Gastrocnemius medialis (tissue), 4 donors: Measurements from ENCODE around the gene HMHB1. TPM values are rescaled to one million over a fixed set of nuclear protein-coding genes. Genes with fewer than 3 reads are reported as not detected.

Experiments used
- ATAC-seq, 2 donors: fragments of 150-250 bp; one replicate each; pipeline ENCODE4 v1.9.1; 2016
- DNase-seq, 2 donors: peaks; one replicate each; pipeline ENCODE4 v3.0.0-alpha.2; 2019
- H3K27ac ChIP-seq, 4 donors: fragments of 200-600 bp; sonication (generic); 1 replicate in 1 of 4; 2 replicates in 3 of 4; pipeline ENCODE4 v1.5.1; 2016 to 2018; ENCODE audit warnings: mild to moderate bottlenecking in 2 of 4, moderate library complexity in 1 of 4
- H3K27me3 ChIP-seq, 3 donors: fragments of 200-600 bp; sonication (generic) in 2 of 3; 1 replicate in 1 of 3; 2 replicates in 2 of 3; pipeline versions ENCODE4 v1.5.1 to v1.6.0; 2016 to 2019; ENCODE audit warnings: mild to moderate bottlenecking in 1 of 3, moderate library complexity in 1 of 3
- H3K36me3 ChIP-seq, 2 donors: fragments of 200-600 bp; sonication (generic) in 1 of 2; one replicate each; pipeline ENCODE4 v1.5.1; 2017 to 2018
- H3K4me1 ChIP-seq, 2 donors: fragments of 200-600 bp; sonication (generic) in 1 of 2; one replicate each; pipeline ENCODE4 v1.5.1; 2016 to 2017; ENCODE audit warnings: mild to moderate bottlenecking in 2 of 2
- H3K4me3 ChIP-seq, 4 donors: fragments of 200-600 bp; sonication (generic) in 3 of 4; 1 replicate in 1 of 4; 2 replicates in 3 of 4; pipeline ENCODE4 v1.5.1; 2016 to 2019; ENCODE audit warnings: mild to moderate bottlenecking in 2 of 4
- H3K9me3 ChIP-seq, 3 donors: fragments of 200-600 bp; sonication (generic) in 2 of 3; 1 replicate in 1 of 3; 2 replicates in 2 of 3; pipeline ENCODE4 v1.5.1; 2016 to 2019
- CTCF ChIP-seq, 5 experiments: fragments of 450-650 bp in 3 of 5; fragments of 200-600 bp in 2 of 5; sonication (generic) in 2 of 5; IDR thresholded peaks in 4 of 5; conservative IDR thresholded peaks in 1 of 5; 1 replicate in 4 of 5; 2 replicates in 1 of 5; pipeline ENCODE4 v1.5.1; 2016 to 2019; ENCODE audit warnings: antibody characterized with exemption in 5 of 5, mild to moderate bottlenecking in 3 of 5, moderate library complexity in 3 of 5
- POLR2A ChIP-seq, 2 donors: fragments of 450-650 bp; IDR thresholded peaks; one replicate each; pipeline ENCODE4 v1.6.1; 2017; ENCODE audit warnings: antibody characterized with exemption in 2 of 2, mild to moderate bottlenecking in 2 of 2, moderate library complexity in 2 of 2
- in situ Hi-C, 4 donors: fragments of 200-750 bp; cut with MboI; loops; one replicate each; pipeline versions ENCODE4 v1.15.0 to v1.8.0; 2017; ENCODE audit warnings: low sequenced_read_pairs in 4 of 4
- intact Hi-C: fragments of 100-400 bp; cut with DNase I; formaldehyde crosslinking; loops from one replicate; pipeline ENCODE4 v1.15.1; 2023; ENCODE audit warnings: low total_unique reads
- total RNA-seq, 4 donors: library from RNA; depleted of rRNA; stranded (reverse); fragments of >200 nt; gene quantifications; one replicate each; pipeline versions ENCODE4 v1.1.0 to v1.2.3, GENCODE V29; 2016

Gene HMHB1
- total RNA-seq, 4 donors from 2014 or later, result not detected

- Histone ChIP-seq H3K4me3 (no peak overlapping the region), H3K4me1 (no peaks in the 10 kb centered on the region), H3K36me3 (no peaks in the 10 kb centered on the region), H3K27ac (no peak overlapping the region), H3K27me3 (no peaks in the 10 kb centered on the region), H3K9me3 (no peaks in the 10 kb centered on the region)
- TF ChIP-seq CTCF (IDR thresholded peaks at IDR 0.05 in 4 of 5, conservative IDR thresholded peaks at IDR 0.05 in 1 of 5) (no peak), POLR2A (IDR thresholded peaks at IDR 0.05) (no peak)
- in situ Hi-C loops (no loop called here), intact Hi-C loops (no loop called here)
- no peak for DNase-seq
- ATAC-seq, result no peak
Measured at GRCh38 chr5:143796125-143796524, 15.8 kb upstream of the HMHB1 start.

GRCh38 chr5:143796753-143797152 is 15.2 kb upstream of the HMHB1 start:
- H3K36me3 ChIP-seq, result no peaks in the 10 kb centered on the region
- H3K9me3 ChIP-seq, result no peaks in the 10 kb centered on the region
- no peak overlapping the region for H3K4me3 ChIP-seq
- no peak overlapping the region for H3K27ac ChIP-seq
- no peak for DNase-seq
- intact Hi-C loops (no loop called here), in situ Hi-C loops (no loop called here)
- no peak for ATAC-seq
- TF ChIP-seq POLR2A (IDR thresholded peaks at IDR 0.05) (no peak), CTCF (IDR thresholded peaks at IDR 0.05 in 4 of 5, conservative IDR thresholded peaks at IDR 0.05 in 1 of 5) (no peak)
- no peaks in the 10 kb centered on the region for H3K27me3 ChIP-seq
- no peaks in the 10 kb centered on the region for H3K4me1 ChIP-seq

GRCh38 chr5:143800715-143801114 is 11.2 kb upstream of the HMHB1 start:
- no peaks in the 10 kb centered on the region for H3K9me3 ChIP-seq
- no peaks in the 10 kb centered on the region for H3K4me1 ChIP-seq
- DNase-seq (no peak), ATAC-seq (no peak)
- TF ChIP-seq CTCF (IDR thresholded peaks at IDR 0.05 in 4 of 5, conservative IDR thresholded peaks at IDR 0.05 in 1 of 5) (no peak), POLR2A (IDR thresholded peaks at IDR 0.05) (no peak)
- intact Hi-C loops (no loop called here), in situ Hi-C loops (loop anchor here in 2 of 4 donors (25.0 kb wide), 1 partner anchor 363 kb away; no protein-coding TSS in a partner anchor)
- no peak overlapping the region for H3K27ac ChIP-seq
- H3K27me3 ChIP-seq, result no peaks in the 10 kb centered on the region
- no peak overlapping the region for H3K4me3 ChIP-seq
- no peaks in the 10 kb centered on the region for H3K36me3 ChIP-seq

GRCh38 chr5:143801252-143801939 is 10.6 kb upstream of the HMHB1 start:
- Histone ChIP-seq H3K4me1 (no peaks in the 10 kb centered on the region), H3K4me3 (no peak overlapping the region), H3K27me3 (no peaks in the 10 kb centered on the region), H3K36me3 (no peaks in the 10 kb centered on the region), H3K9me3 (no peaks in the 10 kb centered on the region), H3K27ac (no peak overlapping the region)
- in situ Hi-C loops, result loop anchor here in 2 of 4 donors (25.0 kb wide), 1 partner anchor 364 kb away; no protein-coding TSS in a partner anchor
- no peak for ATAC-seq
- DNase-seq, result no peak
- no peak for TF ChIP-seq POLR2A (IDR thresholded peaks at IDR 0.05)
- TF ChIP-seq CTCF (IDR thresholded peaks at IDR 0.05 in 4 of 5, conservative IDR thresholded peaks at IDR 0.05 in 1 of 5), result no peak
- intact Hi-C loops, result no loop called here
